ENCODE data around the gene TRPM2. TPM values are rescaled to one million over a fixed set of nuclear protein-coding genes. Genes with fewer than 3 reads are reported as not detected.

The TRPM2 gene
- under 0.01 TPM in 1 of 2 replicates, not detected in the other for total RNA-seq (ENCODE audit: low replicate concordance)

DNA sequence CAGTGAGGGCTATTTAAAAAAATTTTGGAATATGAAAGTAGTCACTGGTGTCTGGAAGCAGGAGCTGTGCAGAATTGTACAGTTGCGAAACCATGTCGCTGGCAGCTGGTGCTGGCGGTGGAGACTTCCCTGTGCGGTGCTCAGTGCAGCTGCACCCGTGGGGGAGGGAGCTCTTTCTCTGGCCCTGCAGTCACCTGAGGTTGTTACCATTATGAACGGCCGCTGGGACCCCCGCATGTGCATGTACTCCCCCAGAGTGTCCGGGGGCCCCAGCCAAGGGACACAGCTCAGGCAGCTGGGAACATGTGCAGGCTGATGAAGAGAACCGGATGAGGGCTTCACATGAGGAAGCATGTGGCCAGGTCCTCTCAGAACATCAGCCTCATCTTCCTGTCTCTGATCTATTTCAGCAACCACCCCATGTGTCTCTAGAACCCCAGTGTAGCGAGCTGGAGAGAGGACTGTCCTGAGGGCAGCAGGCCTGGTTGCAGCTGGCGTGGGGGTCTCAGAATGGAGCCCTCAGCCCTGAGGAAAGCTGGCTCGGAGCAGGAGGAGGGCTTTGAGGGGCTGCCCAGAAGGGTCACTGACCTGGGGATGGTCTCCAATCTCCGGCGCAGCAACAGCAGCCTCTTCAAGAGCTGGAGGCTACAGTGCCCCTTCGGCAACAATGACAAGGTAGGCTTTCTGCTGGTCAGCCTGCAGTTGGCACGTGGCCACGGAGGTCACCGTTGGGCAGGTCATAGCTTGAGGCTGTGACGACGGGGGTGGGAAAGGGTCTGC, at the start of gene TRPM2:
Gene TRPM2, plus strand, starts transcription at position 431 of the 780 bp plus-strand sequence. Its CDS starts 80 bp downstream, at position 511.

DNA sequence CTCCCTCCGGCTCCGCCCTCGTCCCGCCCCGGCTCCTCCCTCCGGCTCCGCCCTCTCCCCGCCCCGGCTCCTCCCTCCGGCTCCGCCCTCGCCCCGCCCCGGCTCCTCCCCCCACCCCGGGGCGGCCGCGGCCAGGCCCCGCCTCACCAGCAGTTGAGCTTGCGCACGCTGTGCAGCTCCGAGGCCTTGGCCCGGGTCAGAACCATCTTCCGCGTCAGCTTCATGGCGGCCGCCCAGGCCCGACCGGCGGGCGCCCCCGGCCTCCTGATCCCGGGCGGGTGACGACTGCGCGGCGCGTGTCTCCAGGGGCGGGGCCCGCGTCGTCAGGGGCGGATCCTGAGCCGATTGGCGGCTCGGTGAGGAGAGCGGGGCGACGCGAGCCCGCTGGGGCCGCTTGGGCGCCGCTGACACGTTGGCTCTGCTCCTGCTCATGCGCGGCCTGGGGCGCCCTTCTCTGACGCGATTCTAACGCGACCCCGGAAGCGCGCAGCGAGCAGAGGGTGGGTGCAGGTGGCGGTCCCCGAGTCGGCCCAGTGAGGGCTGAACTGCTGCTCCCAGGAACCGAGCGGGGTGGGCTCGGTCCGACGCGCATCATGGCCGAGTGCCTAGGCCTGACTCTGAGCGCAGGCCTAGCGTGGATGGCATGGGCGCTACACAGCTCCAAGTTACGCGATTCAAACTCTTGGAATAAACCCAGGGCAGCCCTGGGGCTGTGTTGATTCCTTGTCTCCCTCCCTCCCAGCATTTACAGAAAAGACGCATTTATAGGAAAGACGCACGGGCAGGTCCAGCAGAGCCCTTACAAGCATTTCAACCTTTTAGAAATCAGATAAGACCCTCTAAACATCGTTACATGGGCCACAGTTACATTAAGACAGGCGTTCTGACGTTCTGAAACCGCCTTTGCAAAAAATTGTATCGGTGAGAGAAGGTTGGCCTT, 14.2 kb upstream of the TRPM2 start, which contains the start of gene CFAP410:
Gene CFAP410, minus strand, starts transcription at position 420 of the 940 bp plus-strand sequence. Its CDS starts 196 bp downstream, at position 224.

DNA sequence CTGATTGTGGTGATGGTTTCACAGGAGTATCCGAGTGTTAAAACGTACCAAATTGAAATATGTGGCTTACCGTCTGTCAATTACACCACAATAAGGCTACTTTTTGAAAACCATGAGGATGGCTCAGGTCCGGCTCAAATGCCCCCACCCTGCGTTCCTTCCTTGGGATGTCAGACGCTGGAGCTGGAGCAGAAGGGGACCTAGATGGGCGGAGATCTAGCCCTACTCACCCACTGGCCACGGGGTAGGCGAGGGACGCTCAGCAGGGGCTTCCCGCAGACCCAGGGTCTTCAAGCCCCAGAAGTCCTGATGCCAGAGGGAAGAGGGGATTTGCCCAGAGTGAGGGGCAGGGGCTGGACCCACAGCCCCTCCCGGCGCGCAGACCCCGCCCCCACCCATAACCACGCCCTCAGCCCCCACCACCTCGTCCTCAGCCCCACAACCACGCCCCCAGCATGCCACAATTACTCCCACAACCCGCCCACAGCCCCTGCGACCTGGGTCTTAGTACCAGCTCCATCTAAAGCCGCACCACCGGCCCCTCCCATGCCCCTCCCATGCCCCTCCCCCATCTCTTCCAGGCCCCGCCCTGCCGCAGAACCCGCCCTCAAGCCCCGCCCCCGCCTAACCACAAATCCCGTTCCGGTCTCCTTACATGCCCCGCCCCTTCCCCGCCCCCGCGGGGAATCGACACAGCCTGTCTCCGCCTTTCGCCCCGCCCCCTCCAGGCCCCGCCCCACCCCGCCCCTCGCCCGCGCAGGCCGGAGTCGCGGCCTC, 101.5 kb downstream of the TRPM2 start, which contains the start of gene LRRC3:
Gene LRRC3, plus strand, starts transcription at position 764 of the 777 bp plus-strand sequence. CDS start 1,135 bp downstream, outside the sequence.

Other genes starting within 250 kb of the TRPM2 start
- gene PWP2, start 246.2 kb upstream of the TRPM2 start, total RNA-seq (ENCODE audit: low replicate concordance) = 2.6 and 15.7 TPM in 2 replicates
- gene GATD3, start 219.9 kb upstream of the TRPM2 start, total RNA-seq (ENCODE audit: low replicate concordance) = 18.0 and 82.8 TPM in 2 replicates
- under 0.01 and 0.12 TPM in 2 replicates for gene ICOSLG, start 112.7 kb upstream of the TRPM2 start, total RNA-seq (ENCODE audit: low replicate concordance)
- not detected in 2 replicates for gene DNMT3L, start 91.7 kb upstream of the TRPM2 start, total RNA-seq (ENCODE audit: low replicate concordance)
- not detected in 2 replicates for gene AIRE, start 67.7 kb upstream of the TRPM2 start, total RNA-seq (ENCODE audit: low replicate concordance)
- gene PFKL, start 53.6 kb upstream of the TRPM2 start, total RNA-seq (ENCODE audit: low replicate concordance) = 224 and 530 TPM in 2 replicates
- 10.1 and 14.4 TPM in 2 replicates for gene CFAP410, start 14.2 kb upstream of the TRPM2 start, total RNA-seq (ENCODE audit: low replicate concordance)
- gene LRRC3, start 101.9 kb downstream of the TRPM2 start, total RNA-seq (ENCODE audit: low replicate concordance) = 0.12 and 0.38 TPM in 2 replicates
- gene KRTAP10-1, start 186.6 kb downstream of the TRPM2 start, total RNA-seq (ENCODE audit: low replicate concordance) = not detected in 2 replicates
- gene KRTAP10-2, start 197.9 kb downstream of the TRPM2 start, total RNA-seq (ENCODE audit: low replicate concordance) = not detected in 2 replicates
- gene KRTAP10-3, start 205.2 kb downstream of the TRPM2 start, total RNA-seq (ENCODE audit: low replicate concordance) = not detected in 2 replicates
- not detected in 2 replicates for gene KRTAP10-4, start 220.1 kb downstream of the TRPM2 start, total RNA-seq (ENCODE audit: low replicate concordance)
- gene KRTAP10-5, start 227.0 kb downstream of the TRPM2 start, total RNA-seq (ENCODE audit: low replicate concordance) = not detected in 2 replicates
- gene KRTAP10-6, start 238.9 kb downstream of the TRPM2 start, total RNA-seq (ENCODE audit: low replicate concordance) = not detected in 2 replicates
- not detected in 2 replicates for gene KRTAP10-7, start 247.0 kb downstream of the TRPM2 start, total RNA-seq (ENCODE audit: low replicate concordance)